Measurements from ENCODE around the gene CNTRL. TPM values are rescaled to one million over a fixed set of nuclear protein-coding genes. Genes with fewer than 3 reads are reported as not detected.

Gene CNTRL
- total RNA-seq, 1 experiment from 2014 or later: 11.6 TPM

DNA sequence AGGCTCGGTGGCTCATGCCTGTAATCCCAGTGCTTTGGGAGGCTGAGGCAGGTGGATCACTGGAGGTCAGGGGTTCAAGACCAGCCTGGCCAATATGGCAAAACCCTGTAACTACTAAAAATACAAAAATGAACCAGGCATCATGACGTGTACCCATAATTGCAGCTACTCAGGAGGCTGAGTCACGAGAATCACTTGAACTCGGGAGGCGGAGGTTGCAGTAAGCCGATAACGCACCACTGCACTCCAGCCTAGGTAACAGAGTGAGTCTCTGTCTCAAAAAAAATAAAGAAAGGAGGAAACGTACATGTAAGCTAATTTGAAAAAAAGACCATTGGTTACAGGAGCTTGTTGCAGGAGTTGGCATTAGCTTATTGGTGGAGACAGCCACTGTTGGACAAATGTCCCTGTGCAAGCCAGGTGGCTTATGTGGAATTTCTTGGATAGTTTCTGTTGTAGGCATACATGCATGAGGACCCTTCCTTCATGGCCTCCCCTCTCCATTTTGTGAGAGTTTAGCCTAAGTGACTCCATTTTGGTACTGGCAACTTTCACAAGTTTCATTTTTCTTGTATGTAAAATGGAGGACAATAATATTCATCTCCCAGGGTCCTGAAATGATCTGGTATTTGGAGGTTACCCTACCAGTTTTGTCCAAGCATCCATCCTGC, 143.7 kb downstream of the CNTRL start:
- H3K79me1 ChIP-seq (ENCODE audit: insufficient read depth, low read depth, low read length, poor library complexity, severe bottlenecking): no peaks in the 10 kb centered on the region
- no peaks in the 10 kb centered on the region for H3K79me2 ChIP-seq (ENCODE audit: insufficient read depth, low read length)
- WGBS (ENCODE audit: extremely low coverage, insufficient read length, low lambda C conversion rate): no CpG with 5 or more reads among the region's 8 CpGs
- no peak overlapping the region for H2BK20ac ChIP-seq (ENCODE audit: low read depth, low read length, poor library complexity, severe bottlenecking)
- no peak overlapping the region for H2BK5ac ChIP-seq (ENCODE audit: insufficient read length, low read length)
- no peak overlapping the region for H2BK12ac ChIP-seq (ENCODE audit: insufficient read length, low read depth, low read length)
- H4K20me1 ChIP-seq (ENCODE audit: control insufficient read depth, insufficient read depth, insufficient read length): no peaks in the 10 kb centered on the region
- no peak overlapping the region for H3T11ph ChIP-seq (ENCODE audit: low read length)
- no peak overlapping the region for H2BK15ac ChIP-seq (ENCODE audit: low read depth, low read length)
- Mint-ChIP-seq H3K36me3 (ENCODE audit: insufficient read depth in 1 of 3, low read depth in 3 of 3) (no peaks in the 10 kb centered on the region; a peak in 1 of 7 replicates), H3K4me3 (no peak overlapping the region), H3K27me3 (ENCODE audit: low read depth) (peaks cover 54% of the 10 kb centered on the region), H3K27ac (no peak overlapping the region), H3K9me3 (no peaks in the 10 kb centered on the region), H3K4me1 (peaks cover 42 to 49% of the 10 kb centered on the region in 2 experiments)
- no peak overlapping the region for H2AK5ac ChIP-seq (ENCODE audit: insufficient read length, low read length)
- no peaks in the 10 kb centered on the region for H3K9me3 ChIP-seq (ENCODE audit: control insufficient read depth, low read depth, low read length)
- no peak overlapping the region for H4K91ac ChIP-seq (ENCODE audit: insufficient read length, low read depth, low read length)
- no peak overlapping the region for H4K5ac ChIP-seq (ENCODE audit: insufficient read length, low read depth, low read length)
- TF ChIP-seq, protein P1, sequence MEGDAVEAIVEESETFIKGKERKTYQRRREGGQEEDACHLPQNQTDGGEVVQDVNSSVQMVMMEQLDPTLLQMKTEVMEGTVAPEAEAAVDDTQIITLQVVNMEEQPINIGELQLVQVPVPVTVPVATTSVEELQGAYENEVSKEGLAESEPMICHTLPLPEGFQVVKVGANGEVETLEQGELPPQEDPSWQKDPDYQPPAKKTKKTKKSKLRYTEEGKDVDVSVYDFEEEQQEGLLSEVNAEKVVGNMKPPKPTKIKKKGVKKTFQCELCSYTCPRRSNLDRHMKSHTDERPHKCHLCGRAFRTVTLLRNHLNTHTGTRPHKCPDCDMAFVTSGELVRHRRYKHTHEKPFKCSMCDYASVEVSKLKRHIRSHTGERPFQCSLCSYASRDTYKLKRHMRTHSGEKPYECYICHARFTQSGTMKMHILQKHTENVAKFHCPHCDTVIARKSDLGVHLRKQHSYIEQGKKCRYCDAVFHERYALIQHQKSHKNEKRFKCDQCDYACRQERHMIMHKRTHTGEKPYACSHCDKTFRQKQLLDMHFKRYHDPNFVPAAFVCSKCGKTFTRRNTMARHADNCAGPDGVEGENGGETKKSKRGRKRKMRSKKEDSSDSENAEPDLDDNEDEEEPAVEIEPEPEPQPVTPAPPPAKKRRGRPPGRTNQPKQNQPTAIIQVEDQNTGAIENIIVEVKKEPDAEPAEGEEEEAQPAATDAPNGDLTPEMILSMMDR (conservative IDR thresholded peaks at IDR 0.05): no peak
- no peak overlapping the region for H3K18ac ChIP-seq (ENCODE audit: insufficient read length, low read depth, low read length)
- no peak overlapping the region for H4K8ac ChIP-seq (replicated peaks; ENCODE audit: insufficient read length, low read depth, low read length)
- H3K4me1 ChIP-seq (ENCODE audit: insufficient read depth, low read length): peaks cover 12% of the 10 kb centered on the region; the same call in 1 of the 2 replicates
- DNase-seq: no peak
- no peak overlapping the region for H2BK120ac ChIP-seq (ENCODE audit: low read depth, low read length, poor library complexity, severe bottlenecking)
- no peak overlapping the region for H3K4ac ChIP-seq (ENCODE audit: low read depth, low read length)
- no peak overlapping the region for H3K14ac ChIP-seq (ENCODE audit: insufficient read depth, low read length)
- no peak overlapping the region for H3K23ac ChIP-seq (ENCODE audit: insufficient read length, low read depth, low read length)
- no peak overlapping the region for H3K4me2 ChIP-seq (ENCODE audit: insufficient read depth, insufficient read length, low read length)
- H3K9ac ChIP-seq (ENCODE audit: extremely low read depth, insufficient read length, low read length): no peak overlapping the region
- H2AFZ ChIP-seq (ENCODE audit: low read length): no peak overlapping the region
- H3K27ac ChIP-seq (ENCODE audit: insufficient read length, low read depth, low read length): no peak overlapping the region
- no peaks in the 10 kb centered on the region for H3K23me2 ChIP-seq (ENCODE audit: insufficient read length, low read depth, low read length, poor library complexity, severe bottlenecking)
- H3K56ac ChIP-seq (ENCODE audit: insufficient read length, low read depth, low read length): no peak overlapping the region
- H3K27me3 ChIP-seq (ENCODE audit: insufficient read depth, low read length): 0 out of 2 replicates have a peak, but pooled peaks cover 2% of the 10 kb centered on the region
